ENCODE results near the gene CADM4. TPM values are rescaled to one million over a fixed set of nuclear protein-coding genes. Genes with fewer than 3 reads are reported as not detected.

Gene CADM4
- total and polyA plus RNA-seq, 9 of the 15 experiments (the other 6 are each of a cell fraction or from before 2014, with no cell fraction given), result 0.03 to 4.6 (median 1.3) TPM

GRCh38 chr19:43595605-43595998 is 44.0 kb downstream of the CADM4 start (continued):
- TF ChIP-seq ARID4B (CRISPR knock-in tag; IDR thresholded peaks at IDR 0.05) (peak; percentile 62; the same call in 1 of the 2 replicates), NCOA2 (IDR thresholded peaks at IDR 0.05; ENCODE audit: partially characterized antibody in 2 of 2) (no peak), SIX5 (IDR thresholded peaks at IDR 0.05; ENCODE audit: borderline replicate concordance in 1 of 2, insufficient read depth in 1 of 2, low read depth in 1 of 2, low read length in 2 of 2) (no peak), GMEB1 (CRISPR knock-in tag; IDR thresholded peaks at IDR 0.05) (no peak), EHMT2 (IDR thresholded peaks at IDR 0.05) (no peak), ZNF583 (CRISPR knock-in tag; IDR thresholded peaks at IDR 0.05) (0 out of 2 replicates have a peak, but pooled peaks have one; percentile 27), HES1 (IDR thresholded peaks at IDR 0.05; ENCODE audit: low read depth) (no peak), AFF1 (IDR thresholded peaks at IDR 0.05; ENCODE audit: low read depth in 1 of 2, partially characterized antibody in 2 of 2) (peak in 1 of 2 experiments; percentile 17), CHD1 (IDR thresholded peaks at IDR 0.05; ENCODE audit: low read length) (no peak), CEBPB (tag; IDR thresholded peaks at IDR 0.05) (no peak), ZFX (CRISPR knock-in tag; IDR thresholded peaks at IDR 0.05) (no peak), FOSL1 (tag; conservative IDR thresholded peaks at IDR 0.05) (no peak), DMBX1 (CRISPR knock-in tag; IDR thresholded peaks at IDR 0.05; ENCODE audit: borderline replicate concordance) (0 out of 2 replicates have a peak, but pooled peaks have one; percentile 49)
